Skeletal muscle cell (primary cell): ENCODE data around the gene CPSF4.
"Not testable (repeated sequence)": the region's sequence is repeated elsewhere in the genome, so short reads cannot be mapped to it uniquely, and the experiment has no call there.

Experiments
- DNase-seq: peaks from one replicate; pipeline ENCODE4 v3.0.0-alpha.2; 2010; ENCODE audit warnings: low read depth
- H3K4me3 ChIP-seq: 2 replicates; pipeline ENCODE4 v1.5.1; 2011; ENCODE audit warnings: low read depth, mild to moderate bottlenecking, control low read depth, low read length, moderate library complexity

The CPSF4 gene

DNA sequence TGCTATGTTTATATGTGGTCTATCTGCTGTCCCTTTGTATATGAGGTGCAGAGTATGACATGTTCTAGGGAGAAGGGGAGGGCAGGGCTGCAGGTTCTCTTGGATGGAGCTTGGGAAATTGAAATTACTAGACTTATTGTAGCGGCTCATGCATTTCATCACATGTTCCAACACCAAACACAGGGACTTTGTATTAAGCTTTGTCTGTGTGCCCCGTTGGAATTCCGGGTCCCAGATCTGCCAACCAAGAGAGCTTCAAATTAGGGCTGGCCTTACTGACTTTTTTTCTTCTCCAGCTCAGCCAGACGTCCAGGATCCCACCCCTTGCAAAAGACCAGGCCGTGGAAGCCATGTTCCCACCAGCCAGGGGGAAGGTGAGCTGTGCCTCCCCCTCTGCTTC lies 37.4 kb downstream of the CPSF4 start:
- no peak overlapping the region for H3K4me3 ChIP-seq
- DNase-seq, result no peak

DNA sequence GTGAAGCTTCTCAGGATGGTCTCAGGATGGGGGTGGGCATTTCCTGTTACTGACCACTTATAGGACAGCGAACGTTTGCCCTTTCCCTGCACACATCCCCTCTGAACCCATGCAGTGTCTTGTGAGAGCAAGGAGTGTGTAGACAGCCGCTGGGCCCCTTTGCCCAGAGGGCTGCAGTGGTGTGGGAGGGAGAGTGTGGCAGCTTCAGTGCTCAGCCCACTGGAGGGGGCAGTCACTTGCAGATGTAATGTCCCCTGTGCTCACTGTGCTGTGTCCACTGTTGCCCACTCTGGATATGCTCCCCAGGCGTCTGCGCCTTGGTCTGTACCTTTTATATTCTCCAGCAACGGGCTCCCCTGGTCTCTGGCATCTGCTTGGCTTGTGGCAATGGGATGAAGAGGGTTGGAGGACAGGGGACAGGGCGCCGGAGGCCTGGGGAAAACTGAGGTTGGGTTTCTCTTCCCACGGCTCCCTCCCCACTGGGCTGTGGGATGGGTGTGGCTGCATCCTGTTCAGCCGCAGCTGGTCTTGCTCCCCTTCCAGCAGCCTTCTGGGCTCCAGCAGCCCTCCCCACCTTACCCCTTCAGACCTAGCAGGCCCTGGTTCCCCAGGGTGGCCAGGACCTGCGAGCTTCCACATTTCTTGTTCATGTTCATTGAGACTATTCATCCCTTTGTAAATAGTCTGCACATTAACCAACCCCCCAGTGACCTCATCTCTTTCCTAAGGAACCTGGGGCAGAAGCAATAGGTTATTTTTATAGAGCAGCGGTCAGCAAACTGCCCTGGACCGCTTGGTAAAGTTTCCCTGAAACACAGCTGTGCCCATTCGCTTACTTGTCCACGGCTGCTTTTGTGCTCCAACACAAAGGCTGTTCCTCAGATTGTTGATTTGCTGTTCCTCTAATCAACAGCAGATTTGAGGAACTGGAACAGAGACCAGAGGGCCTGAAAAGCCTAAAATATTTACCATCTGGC lies 40.0 kb downstream of the CPSF4 start:
- no peak for DNase-seq
- H3K4me3 ChIP-seq, result no peak overlapping the region

DNA sequence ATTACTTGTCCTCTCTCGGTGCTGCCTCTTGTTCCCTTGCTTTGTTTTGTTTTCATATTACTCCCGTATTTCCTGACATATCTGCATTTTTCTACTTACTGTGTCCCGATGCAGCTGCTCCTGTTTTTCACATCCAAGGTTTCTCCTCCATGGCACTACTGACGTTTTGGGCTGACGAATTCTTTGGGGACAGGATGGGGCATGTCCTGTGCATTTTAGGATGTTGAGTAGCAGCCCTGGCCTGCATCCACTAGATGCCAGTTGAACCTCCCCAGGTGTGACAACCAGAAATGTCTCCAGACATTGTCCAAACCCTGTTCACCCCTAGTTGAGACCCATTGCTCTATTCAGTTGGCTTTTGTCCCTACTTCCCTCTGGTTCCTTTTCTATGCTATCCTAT lies 46.4 kb downstream of the CPSF4 start:
- H3K4me3 ChIP-seq, result no peak overlapping the region
- no peak for DNase-seq

DNA sequence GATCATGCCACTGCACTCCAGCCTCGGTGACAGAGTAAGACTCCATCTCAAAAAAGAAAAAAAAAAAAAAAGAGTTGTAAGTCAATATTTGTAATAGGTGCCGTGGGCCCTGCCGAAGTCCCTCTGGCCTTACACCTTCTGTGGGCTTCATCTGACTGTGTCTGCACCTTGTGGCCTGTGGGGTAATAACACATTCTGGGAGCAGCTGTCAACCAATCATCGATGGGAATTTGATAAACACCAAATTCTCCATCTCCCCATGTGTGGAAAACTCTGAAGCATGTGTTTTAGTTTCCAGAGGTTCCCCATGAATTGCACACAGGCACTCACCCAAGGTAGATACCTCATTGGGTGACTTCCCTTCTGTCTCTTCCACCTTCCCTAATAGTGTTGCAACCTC lies 50.5 kb downstream of the CPSF4 start:
- H3K4me3 ChIP-seq, result no peak overlapping the region
- no peak for DNase-seq

DNA sequence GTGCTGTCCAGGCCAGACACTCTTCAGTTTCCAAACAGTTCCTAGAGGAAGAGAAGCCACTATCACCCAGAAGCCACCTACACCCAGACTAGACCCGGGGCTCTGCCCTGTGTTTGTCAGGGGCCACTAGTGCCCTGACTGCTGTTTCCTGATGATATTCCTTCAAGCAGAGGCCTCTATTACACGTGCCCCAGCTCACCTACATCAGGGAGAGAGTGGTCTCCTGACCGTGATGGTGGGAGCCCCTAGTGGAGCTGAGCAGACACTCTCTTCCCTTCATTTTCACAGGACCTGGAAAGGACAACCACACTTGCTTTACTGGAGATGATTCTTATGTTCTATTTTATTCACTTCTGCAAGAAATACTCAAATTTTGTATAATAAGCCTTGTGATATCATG lies 52.1 kb downstream of the CPSF4 start:
- DNase-seq, result no peak
- H3K4me3 ChIP-seq, result no peak overlapping the region

GRCh38 chr7:99493823-99494222 lies 55.1 kb downstream of the CPSF4 start:
- no peak overlapping the region for H3K4me3 ChIP-seq
- no peak for DNase-seq

DNA sequence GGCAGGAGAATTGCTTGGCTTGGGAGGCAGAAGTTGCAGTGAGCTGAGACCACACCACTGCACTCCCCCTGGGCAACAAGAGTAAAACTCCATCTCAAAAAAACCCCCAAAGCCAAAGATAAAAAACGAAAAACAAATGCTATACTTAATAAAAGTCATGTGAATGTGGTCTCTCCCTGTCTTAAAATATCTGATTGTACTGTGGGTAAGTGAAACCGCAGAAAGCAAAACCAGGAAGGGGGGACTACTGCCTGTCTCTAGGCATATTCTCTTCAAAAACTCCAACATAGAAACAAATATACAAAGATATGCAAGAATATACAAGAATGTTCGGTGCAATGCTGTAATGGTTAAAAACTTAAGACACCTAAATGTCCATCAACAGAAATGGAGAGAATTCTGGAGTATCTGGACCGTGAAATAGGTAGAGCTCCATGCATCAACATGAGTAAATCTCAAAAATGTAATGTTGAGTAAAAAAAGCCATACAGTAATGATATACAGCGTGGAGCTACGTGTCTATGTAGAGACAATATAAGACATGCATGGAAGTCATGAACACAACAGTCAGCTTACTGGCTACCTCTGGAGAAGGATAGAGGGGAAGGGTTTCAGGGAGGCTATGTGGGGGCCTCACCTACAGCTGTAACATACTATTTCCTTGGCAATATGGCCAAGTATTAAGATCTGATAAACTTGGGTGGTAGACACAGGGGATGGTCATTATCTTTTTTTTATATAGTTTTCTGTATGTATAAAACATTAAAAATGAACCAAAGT lies 59.2 kb downstream of the CPSF4 start:
- H3K4me3 ChIP-seq, result peak overlapping the region; percentile 98
- DNase-seq, result no peak

- H3K4me3 ChIP-seq, result peak overlapping the region; percentile 98
- no peak for DNase-seq
Measured at GRCh38 chr7:99498546-99498944, 59.8 kb downstream of the CPSF4 start.

- peak overlapping the region; percentile 98 for H3K4me3 ChIP-seq
- DNase-seq, result no peak
Measured at GRCh38 chr7:99499371-99499720, 60.6 kb downstream of the CPSF4 start.

- peak; percentile 76 for DNase-seq
- peak within 1 kb of the TSS; percentile 98 for H3K4me3 ChIP-seq
Measured at GRCh38 chr7:99499721-99500636, 61.2 kb downstream of the CPSF4 start, which contains the start of gene ZNF394. Gene ZNF394 (minus strand): TSS chr7:99500281. CDS start chr7:99500093, 188 bp downstream.

- peak overlapping the region; percentile 98 for H3K4me3 ChIP-seq
- DNase-seq, result no peak
Measured at GRCh38 chr7:99500637-99501009, 61.9 kb downstream of the CPSF4 start.

DNA sequence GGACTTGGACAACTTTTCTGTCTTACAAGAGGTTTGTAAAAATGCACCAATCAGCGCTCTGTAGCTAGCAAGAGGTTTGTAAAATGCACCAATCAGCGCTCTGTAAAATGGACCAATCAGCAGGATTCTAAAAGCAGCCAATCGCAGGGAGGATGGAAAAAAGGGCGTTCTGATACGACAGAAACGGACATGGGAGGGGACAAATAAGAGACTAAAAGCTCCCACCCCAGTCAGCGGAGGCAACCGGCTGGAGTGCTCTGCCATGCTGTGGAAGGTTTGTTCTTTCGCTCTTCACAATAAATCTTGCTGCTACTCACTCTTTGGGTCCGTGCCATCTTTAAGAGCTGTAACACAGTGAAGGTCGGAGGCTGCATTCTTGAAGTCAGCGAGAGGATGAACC lies 62.5 kb downstream of the CPSF4 start:
- H3K4me3 ChIP-seq, DNase-seq: not testable (repeated sequence)

GRCh38 chr7:99504281-99504602 lies 65.5 kb downstream of the CPSF4 start:
- peak overlapping the region; percentile 89 for H3K4me3 ChIP-seq
- peak; percentile 91 for DNase-seq

- H3K4me3 ChIP-seq, result peak within 1 kb of the TSS; percentile 89
- DNase-seq, result peak; percentile 86
Measured at GRCh38 chr7:99504603-99505323, 66.0 kb downstream of the CPSF4 start, which contains the start of gene ZKSCAN5. Gene ZKSCAN5 (plus strand): TSS chr7:99504662. CDS start chr7:99506045, 1,383 bp downstream.

- peak overlapping the region; percentile 89 for H3K4me3 ChIP-seq
- no peak for DNase-seq
Measured at GRCh38 chr7:99505324-99505662, 66.5 kb downstream of the CPSF4 start.
